Stimulated activated naive CD8-positive, alpha-beta T cell treated with anti-CD3 and anti-CD28 coated beads, Interleukin-15, amount 100 ng/mL, for 72 hours (primary cell): ENCODE results near the gene HDDC3.

Experiments
- ATAC-seq: fragments of 150-1000 bp; cut with Tn5 transposase; 2 replicates; pipeline ENCODE4 v1.10.0; 2021; ENCODE audit warnings: mild to moderate bottlenecking, moderate library complexity
- DNase-seq, 2 donors: peaks; one replicate each; pipeline ENCODE4 v3.0.0; 2021 to 2022
- H3K27ac Mint-ChIP-seq, 2 donors: one replicate each; pipeline ENCODE4 v1.8.0; 2022; ENCODE audit warnings: mild to moderate bottlenecking in 2 of 2, mixed read lengths in 2 of 2, moderate library complexity in 2 of 2
- H3K27me3 Mint-ChIP-seq: one replicate; pipeline ENCODE4 v1.8.0; 2022; ENCODE audit warnings: mixed read lengths
- H3K4me1 Mint-ChIP-seq: one replicate; pipeline ENCODE4 v1.8.0; 2022; ENCODE audit warnings: mild to moderate bottlenecking, mixed read lengths
- H3K4me3 Mint-ChIP-seq, 2 donors: one replicate each; pipeline ENCODE4 v1.8.0; 2022; ENCODE audit warnings: mild to moderate bottlenecking in 2 of 2, mixed read lengths in 2 of 2, moderate library complexity in 1 of 2
- H3K9me3 Mint-ChIP-seq, 2 donors: one replicate each; pipeline ENCODE4 v1.8.0; 2022; ENCODE audit warnings: mixed read lengths in 2 of 2

The HDDC3 gene

GRCh38 chr15:90957031-90957790, 24.9 kb upstream of the HDDC3 start:
- H3K27ac Mint-ChIP-seq = peak overlapping the region in 1 of 2 donors; percentile 80

GRCh38 chr15:90956274-90957030, 24.1 kb upstream of the HDDC3 start:
- peak overlapping the region in 1 of 2 donors; percentile 57 for H3K27ac Mint-ChIP-seq
- DNase-seq (peak; percentile 45 to 52), ATAC-seq (no peak)
- H3K4me3 Mint-ChIP-seq = peak overlapping the region; percentile 89 to 95
- H3K9me3 Mint-ChIP-seq = no peaks in the 10 kb centered on the region
- H3K27me3 Mint-ChIP-seq = no peaks in the 10 kb centered on the region
- H3K4me1 Mint-ChIP-seq = peaks cover 27% of the 10 kb centered on the region

More at GRCh38 chr15:90957031-90957790, 24.9 kb upstream of the HDDC3 start:
- H3K4me3 Mint-ChIP-seq = peak overlapping the region; percentile 89 to 95
- H3K4me1 Mint-ChIP-seq = peaks cover 27% of the 10 kb centered on the region
- H3K9me3 Mint-ChIP-seq = no peaks in the 10 kb centered on the region
- DNase-seq = no peak
- no peaks in the 10 kb centered on the region for H3K27me3 Mint-ChIP-seq
- no peak for ATAC-seq

GRCh38 chr15:90955624-90956273, 23.4 kb upstream of the HDDC3 start:
- peak overlapping the region; percentile 97 to 100 for H3K27ac Mint-ChIP-seq
- peak overlapping the region; percentile 89 to 95 for H3K4me3 Mint-ChIP-seq
- DNase-seq (no peak), ATAC-seq (no peak)
- H3K27me3 Mint-ChIP-seq = no peaks in the 10 kb centered on the region
- no peaks in the 10 kb centered on the region for H3K9me3 Mint-ChIP-seq
- H3K4me1 Mint-ChIP-seq = peaks cover 27% of the 10 kb centered on the region

- H3K9me3 Mint-ChIP-seq = no peaks in the 10 kb centered on the region
- no peaks in the 10 kb centered on the region for H3K27me3 Mint-ChIP-seq
- DNase-seq = peak; percentile 86 to 94
- H3K4me1 Mint-ChIP-seq = peaks cover 27% of the 10 kb centered on the region
- peak; percentile 95 for ATAC-seq
- H3K4me3 Mint-ChIP-seq = peak within 1 kb of the TSS; percentile 89 to 95
- H3K27ac Mint-ChIP-seq = peak within 1 kb of the TSS; percentile 97 to 100
These were observed 22.6 kb upstream of the HDDC3 start, which contains the start of gene RCCD1 for GRCh38 chr15:90954712-90955623. TSS of gene RCCD1 (plus strand) at chr15:90954884. CDS start at chr15:90956735, 1,851 bp downstream.

- H3K4me3 Mint-ChIP-seq = peak overlapping the region; percentile 89 to 95
- H3K27me3 Mint-ChIP-seq = no peaks in the 10 kb centered on the region
- no peak for DNase-seq
- peaks cover 20% of the 10 kb centered on the region for H3K4me1 Mint-ChIP-seq
- no peaks in the 10 kb centered on the region for H3K9me3 Mint-ChIP-seq
- peak overlapping the region; percentile 97 to 100 for H3K27ac Mint-ChIP-seq
- ATAC-seq = no peak
These were observed 21.8 kb upstream of the HDDC3 start for GRCh38 chr15:90953947-90954711.

- Mint-ChIP-seq H3K27ac (no peak overlapping the region), H3K4me1 (peaks cover 20% of the 10 kb centered on the region), H3K27me3 (no peaks in the 10 kb centered on the region), H3K9me3 (no peaks in the 10 kb centered on the region), H3K4me3 (no peak overlapping the region)
- DNase-seq (no peak), ATAC-seq (no peak)
These were observed 20.7 kb upstream of the HDDC3 start for GRCh38 chr15:90952901-90953677.

- DNase-seq (no peak), ATAC-seq (no peak)
- H3K27ac Mint-ChIP-seq = no peak overlapping the region
These were observed 18.3 kb upstream of the HDDC3 start for GRCh38 chr15:90950676-90951075.

GRCh38 chr15:90949979-90950675, 17.8 kb upstream of the HDDC3 start:
- no peaks in the 10 kb centered on the region for H3K9me3 Mint-ChIP-seq
- H3K27ac Mint-ChIP-seq = no peak overlapping the region
- no peaks in the 10 kb centered on the region for H3K27me3 Mint-ChIP-seq
- peaks cover 14% of the 10 kb centered on the region for H3K4me1 Mint-ChIP-seq
- ATAC-seq = no peak
- H3K4me3 Mint-ChIP-seq = no peak overlapping the region
- no peak for DNase-seq

More at GRCh38 chr15:90950676-90951075, 18.3 kb upstream of the HDDC3 start:
- H3K9me3 Mint-ChIP-seq = no peaks in the 10 kb centered on the region
- H3K4me3 Mint-ChIP-seq = no peak overlapping the region
- H3K27me3 Mint-ChIP-seq = no peaks in the 10 kb centered on the region
- peaks cover 14% of the 10 kb centered on the region for H3K4me1 Mint-ChIP-seq

- H3K4me3 Mint-ChIP-seq = no peak overlapping the region
- H3K27me3 Mint-ChIP-seq = no peaks in the 10 kb centered on the region
- no peak overlapping the region for H3K27ac Mint-ChIP-seq
- no peak for DNase-seq
- ATAC-seq = no peak
- no peaks in the 10 kb centered on the region for H3K9me3 Mint-ChIP-seq
- H3K4me1 Mint-ChIP-seq = peaks cover under 1% of the 10 kb centered on the region
These were observed 16.2 kb upstream of the HDDC3 start for GRCh38 chr15:90948506-90948905.

- DNase-seq = no peak
- Mint-ChIP-seq H3K4me1 (no peaks in the 10 kb centered on the region), H3K4me3 (no peak overlapping the region), H3K27ac (no peak overlapping the region), H3K9me3 (no peaks in the 10 kb centered on the region), H3K27me3 (no peaks in the 10 kb centered on the region)
- no peak for ATAC-seq
These were observed 15.4 kb upstream of the HDDC3 start for GRCh38 chr15:90947577-90948357.

GRCh38 chr15:90946941-90947576, 14.7 kb upstream of the HDDC3 start:
- H3K4me3 Mint-ChIP-seq = no peak overlapping the region
- no peak for DNase-seq
- no peaks in the 10 kb centered on the region for H3K27me3 Mint-ChIP-seq
- no peak for ATAC-seq
- H3K9me3 Mint-ChIP-seq = no peaks in the 10 kb centered on the region
- no peak overlapping the region for H3K27ac Mint-ChIP-seq
- H3K4me1 Mint-ChIP-seq = no peaks in the 10 kb centered on the region

GRCh38 chr15:90946538-90946937, 14.2 kb upstream of the HDDC3 start:
- Mint-ChIP-seq H3K27me3 (no peaks in the 10 kb centered on the region), H3K4me3 (no peak overlapping the region), H3K9me3 (no peaks in the 10 kb centered on the region), H3K4me1 (no peaks in the 10 kb centered on the region), H3K27ac (no peak overlapping the region)
- ATAC-seq = no peak
- DNase-seq = no peak
